Epithelial cell of proximal tubule (primary cell): Measurements from ENCODE around the gene PTCD1. TPM values are rescaled to one million over a fixed set of nuclear protein-coding genes. Genes with fewer than 3 reads are reported as not detected.

Source experiments
- DNase-seq: peaks from one replicate; pipeline ENCODE4 v3.0.0-alpha.2; 2011; ENCODE audit warnings: low read depth
- H3K4me3 ChIP-seq: 2 replicates; pipeline ENCODE4 v1.5.1; 2011; ENCODE audit warnings: low read depth, mild to moderate bottlenecking, low read length
- CTCF ChIP-seq: conservative IDR thresholded peaks from 2 replicates; pipeline ENCODE4 v1.5.1; 2012; ENCODE audit warnings: low read depth, mild to moderate bottlenecking, low read length
- total RNA-seq: library from RNA; depleted of rRNA; stranded (reverse); fragments of >200 nt; gene quantifications from 2 replicates; pipeline ENCODE4 v1.2.3, GENCODE V29; 2015

Gene PTCD1
- total RNA-seq, 1 donor from 2014 or later = 4.0 TPM

GRCh38 chr7:99457650-99458493, 19.3 kb upstream of the PTCD1 start:
- TF ChIP-seq CTCF = no peak
- no peak for DNase-seq
- no peak overlapping the region for H3K4me3 ChIP-seq

- TF ChIP-seq CTCF = no peak
- no peak for DNase-seq
- no peak overlapping the region for H3K4me3 ChIP-seq
These were observed 18.6 kb upstream of the PTCD1 start for GRCh38 chr7:99457050-99457649.

GRCh38 chr7:99456288-99456687, 17.7 kb upstream of the PTCD1 start:
- DNase-seq = no peak
- no peak overlapping the region for H3K4me3 ChIP-seq
- TF ChIP-seq CTCF = no peak

GRCh38 chr7:99455874-99456273, 17.3 kb upstream of the PTCD1 start:
- H3K4me3 ChIP-seq = no peak overlapping the region
- no peak for DNase-seq
- no peak for TF ChIP-seq CTCF

GRCh38 chr7:99453105-99453504, 14.5 kb upstream of the PTCD1 start:
- no peak for TF ChIP-seq CTCF
- no peak overlapping the region for H3K4me3 ChIP-seq
- no peak for DNase-seq

- DNase-seq = no peak
- TF ChIP-seq CTCF = no peak
- no peak overlapping the region for H3K4me3 ChIP-seq
These were observed 13.9 kb upstream of the PTCD1 start for GRCh38 chr7:99452541-99452940.
